Measurements from ENCODE around the gene ARHGEF28. TPM values are rescaled to one million over a fixed set of nuclear protein-coding genes. Genes with fewer than 3 reads are reported as not detected.

The ARHGEF28 gene
- total RNA-seq, 2 experiments from 2014 or later: not detected

DNA sequence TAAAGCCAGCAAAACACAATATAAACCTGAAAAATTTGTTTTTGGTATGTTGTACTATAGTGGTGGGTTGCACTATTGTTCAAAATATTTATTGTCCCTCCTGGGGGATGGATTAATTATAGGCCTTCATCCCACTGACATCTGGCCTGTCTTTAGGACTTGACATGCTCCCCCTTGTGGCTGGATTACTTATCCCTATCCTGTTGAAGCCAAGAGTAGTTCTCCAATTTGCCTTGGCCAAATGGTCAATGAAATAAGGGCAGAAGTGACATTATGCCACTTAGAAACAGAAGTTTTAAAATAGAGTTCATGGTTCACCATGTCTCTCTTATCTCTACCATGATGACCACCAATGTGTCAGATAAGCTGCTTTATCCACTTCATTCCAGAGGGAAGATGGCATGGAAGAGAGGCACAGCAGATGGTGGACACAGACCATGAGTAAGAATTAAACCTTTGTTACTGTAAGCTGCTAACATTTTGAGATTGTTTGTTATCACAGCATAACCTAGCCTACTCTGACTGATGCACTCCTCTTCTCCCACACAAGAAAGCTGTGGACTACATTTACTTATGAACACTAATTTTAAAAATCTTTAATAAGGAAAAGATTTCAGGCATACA is 29.2 kb upstream of the ARHGEF28 start:
- intact Hi-C loops (cut with micrococcal nuclease; ENCODE audit: unreplicated experiment): no loop called here
- Histone ChIP-seq H3K9me2 (ENCODE audit: insufficient read depth, low read length) (no peaks in the 10 kb centered on the region), H4K20me1 (ENCODE audit: insufficient read depth, low read length) (no peaks in the 10 kb centered on the region), H3K9me3 (ENCODE audit: low read length) (no peaks in the 10 kb centered on the region), H3K79me2 (ENCODE audit: insufficient read depth, low read depth, low read length) (no peaks in the 10 kb centered on the region), H3K27ac (ENCODE audit: low read depth, low read length, poor library complexity, severe bottlenecking) (no peak overlapping the region), H3K36me3 (ENCODE audit: insufficient read depth, low read length) (no peaks in the 10 kb centered on the region), H3K4me3 (ENCODE audit: low read depth, low read length, poor library complexity, severe bottlenecking) (no peak overlapping the region), H3K4me1 (ENCODE audit: insufficient read depth, low read length, poor library complexity, severe bottlenecking) (no peaks in the 10 kb centered on the region), H3K4me2 (ENCODE audit: low read length) (no peak overlapping the region), H2AFZ (ENCODE audit: low read length) (no peak overlapping the region)
- TF ChIP-seq, protein P1, sequence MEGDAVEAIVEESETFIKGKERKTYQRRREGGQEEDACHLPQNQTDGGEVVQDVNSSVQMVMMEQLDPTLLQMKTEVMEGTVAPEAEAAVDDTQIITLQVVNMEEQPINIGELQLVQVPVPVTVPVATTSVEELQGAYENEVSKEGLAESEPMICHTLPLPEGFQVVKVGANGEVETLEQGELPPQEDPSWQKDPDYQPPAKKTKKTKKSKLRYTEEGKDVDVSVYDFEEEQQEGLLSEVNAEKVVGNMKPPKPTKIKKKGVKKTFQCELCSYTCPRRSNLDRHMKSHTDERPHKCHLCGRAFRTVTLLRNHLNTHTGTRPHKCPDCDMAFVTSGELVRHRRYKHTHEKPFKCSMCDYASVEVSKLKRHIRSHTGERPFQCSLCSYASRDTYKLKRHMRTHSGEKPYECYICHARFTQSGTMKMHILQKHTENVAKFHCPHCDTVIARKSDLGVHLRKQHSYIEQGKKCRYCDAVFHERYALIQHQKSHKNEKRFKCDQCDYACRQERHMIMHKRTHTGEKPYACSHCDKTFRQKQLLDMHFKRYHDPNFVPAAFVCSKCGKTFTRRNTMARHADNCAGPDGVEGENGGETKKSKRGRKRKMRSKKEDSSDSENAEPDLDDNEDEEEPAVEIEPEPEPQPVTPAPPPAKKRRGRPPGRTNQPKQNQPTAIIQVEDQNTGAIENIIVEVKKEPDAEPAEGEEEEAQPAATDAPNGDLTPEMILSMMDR (conservative IDR thresholded peaks at IDR 0.05; ENCODE audit: low read length): peak; percentile 79
- no peak for TF ChIP-seq EZH2phosphoT487 (IDR thresholded peaks at IDR 0.05; ENCODE audit: borderline replicate concordance, low read depth, low read length)
- ChIA-PET CTCF (ENCODE audit: unreplicated experiment) (no interaction called here), POLR2A (interaction anchor here (0.6 to 0.7 kb wide), 2 partner anchors 22 to 94 kb away, joined by 3 read pairs; no protein-coding TSS in a partner anchor)
- BruUV-seq (replicated peaks): no TSS peak
- peak; percentile 38 for DNase-seq (ENCODE audit: low spot score)

DNA sequence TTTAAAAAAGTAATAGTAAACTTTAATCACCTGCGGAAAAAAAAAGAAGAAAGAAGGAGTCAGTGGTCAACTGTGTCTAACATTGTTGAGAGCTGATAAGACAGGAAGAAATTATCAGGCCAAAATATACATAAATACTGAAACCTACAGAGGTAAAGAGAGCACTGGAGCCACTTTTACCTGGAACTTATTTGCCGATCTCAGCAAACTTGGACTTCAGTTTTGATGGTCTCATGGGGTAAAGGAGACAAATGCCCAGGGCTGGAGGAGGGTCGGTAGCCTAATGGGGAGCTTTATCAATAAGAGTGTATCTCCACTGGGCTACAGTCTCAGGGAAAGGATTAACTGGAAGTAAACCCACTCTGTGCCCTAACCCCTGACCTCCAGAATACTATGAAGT is 26.6 kb upstream of the ARHGEF28 start:
- H2AFZ ChIP-seq (ENCODE audit: low read length): no peak overlapping the region
- intact Hi-C loops (cut with micrococcal nuclease; ENCODE audit: unreplicated experiment): no loop called here
- CTCF ChIA-PET (ENCODE audit: unreplicated experiment): no interaction called here

DNA sequence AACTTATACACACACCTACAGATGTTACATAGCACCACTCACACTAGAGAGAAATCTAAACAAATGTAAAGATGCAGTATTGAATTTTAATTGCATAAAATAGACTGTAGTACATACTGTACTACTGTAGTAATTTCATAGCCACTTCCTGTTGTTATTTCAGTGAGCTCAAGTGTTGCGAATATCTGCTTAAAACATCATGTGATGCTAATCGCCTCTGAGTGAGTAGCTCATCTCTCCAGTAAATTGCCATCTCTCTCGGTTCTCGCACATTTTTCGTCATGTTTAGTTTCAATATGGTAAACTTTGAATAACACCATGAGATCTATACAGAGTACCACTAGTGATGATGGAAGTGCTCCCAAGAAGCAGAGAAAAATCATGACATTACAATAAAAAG is 22.0 kb upstream of the ARHGEF28 start:
- DNase-seq (ENCODE audit: low spot score): no peak
- H3K36me3 ChIP-seq (ENCODE audit: insufficient read depth, low read length): no peaks in the 10 kb centered on the region
- intact Hi-C loops (cut with micrococcal nuclease; ENCODE audit: unreplicated experiment): no loop called here
- no peaks in the 10 kb centered on the region for H4K20me1 ChIP-seq (ENCODE audit: insufficient read depth, low read length)
- no peak overlapping the region for H3K4me3 ChIP-seq (ENCODE audit: low read depth, low read length, poor library complexity, severe bottlenecking)
- no peaks in the 10 kb centered on the region for H3K4me1 ChIP-seq (ENCODE audit: insufficient read depth, low read length, poor library complexity, severe bottlenecking)
- BruUV-seq (replicated peaks): no TSS peak
- no peaks in the 10 kb centered on the region for H3K9me2 ChIP-seq (ENCODE audit: insufficient read depth, low read length)
- H2AFZ ChIP-seq (ENCODE audit: low read length): no peak overlapping the region
- no peaks in the 10 kb centered on the region for H3K9me3 ChIP-seq (ENCODE audit: low read length)
- H3K4me2 ChIP-seq (ENCODE audit: low read length): no peak overlapping the region
- no peaks in the 10 kb centered on the region for H3K79me2 ChIP-seq (ENCODE audit: insufficient read depth, low read depth, low read length)
- H3K27ac ChIP-seq (ENCODE audit: low read depth, low read length, poor library complexity, severe bottlenecking): no peak overlapping the region
- ChIA-PET CTCF (ENCODE audit: unreplicated experiment) (no interaction called here), POLR2A (no interaction called here)
- TF ChIP-seq, protein P1 (conservative IDR thresholded peaks at IDR 0.05; ENCODE audit: low read length): no peak
- no peak for TF ChIP-seq EZH2phosphoT487 (IDR thresholded peaks at IDR 0.05; ENCODE audit: borderline replicate concordance, low read depth, low read length)

More for the DNA sequence above, 26.6 kb upstream of the ARHGEF28 start:
- DNase-seq (ENCODE audit: low spot score): no peak
- Histone ChIP-seq H3K36me3 (ENCODE audit: insufficient read depth, low read length) (no peaks in the 10 kb centered on the region), H3K27ac (ENCODE audit: low read depth, low read length, poor library complexity, severe bottlenecking) (no peak overlapping the region), H3K9me3 (ENCODE audit: low read length) (no peaks in the 10 kb centered on the region), H4K20me1 (ENCODE audit: insufficient read depth, low read length) (no peaks in the 10 kb centered on the region), H3K9me2 (ENCODE audit: insufficient read depth, low read length) (no peaks in the 10 kb centered on the region), H3K79me2 (ENCODE audit: insufficient read depth, low read depth, low read length) (no peaks in the 10 kb centered on the region), H3K4me3 (ENCODE audit: low read depth, low read length, poor library complexity, severe bottlenecking) (no peak overlapping the region), H3K4me1 (ENCODE audit: insufficient read depth, low read length, poor library complexity, severe bottlenecking) (no peaks in the 10 kb centered on the region), H3K4me2 (ENCODE audit: low read length) (no peak overlapping the region)
- no TSS peak for BruUV-seq (replicated peaks)
- TF ChIP-seq EZH2phosphoT487 (IDR thresholded peaks at IDR 0.05; ENCODE audit: borderline replicate concordance, low read depth, low read length): no peak
- TF ChIP-seq, protein P1 (conservative IDR thresholded peaks at IDR 0.05; ENCODE audit: low read length): no peak
- POLR2A ChIA-PET: interaction anchor here (0.7 kb wide), 1 partner anchor 193 kb away, joined by 5 read pairs; no protein-coding TSS in a partner anchor

All from OCI-LY7 (cell line).